ENCODE measurements around the gene IPO9. TPM values are rescaled to one million over a fixed set of nuclear protein-coding genes. Genes with fewer than 3 reads are reported as not detected.
"Not testable (repeated sequence)": the region's sequence is repeated elsewhere in the genome, so short reads cannot be mapped to it uniquely, and the experiment has no call there.

IPO9 gene
- total RNA-seq, 1 donor from 2014 or later, result 20.8 TPM

DNA sequence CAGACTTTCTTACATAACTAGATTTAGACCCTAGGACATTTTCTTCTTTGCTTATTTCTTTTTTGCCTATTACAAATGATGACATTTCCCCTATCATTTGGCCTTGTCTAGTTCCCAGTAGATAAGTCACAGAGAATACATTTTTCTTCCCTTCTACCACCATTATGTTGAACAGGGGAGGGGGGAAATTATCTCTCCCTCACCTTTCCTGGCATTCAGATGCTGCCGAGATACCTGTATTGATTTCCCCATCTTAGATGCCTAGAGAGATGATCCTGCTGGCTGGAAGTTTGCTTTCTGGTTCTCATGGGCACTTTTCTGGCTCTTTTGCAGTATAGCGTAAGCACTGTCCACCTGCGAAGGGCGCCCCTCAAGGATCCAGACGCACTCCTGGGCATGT is 5.7 kb downstream of the IPO9 start:
- TF ChIP-seq, protein P1, sequence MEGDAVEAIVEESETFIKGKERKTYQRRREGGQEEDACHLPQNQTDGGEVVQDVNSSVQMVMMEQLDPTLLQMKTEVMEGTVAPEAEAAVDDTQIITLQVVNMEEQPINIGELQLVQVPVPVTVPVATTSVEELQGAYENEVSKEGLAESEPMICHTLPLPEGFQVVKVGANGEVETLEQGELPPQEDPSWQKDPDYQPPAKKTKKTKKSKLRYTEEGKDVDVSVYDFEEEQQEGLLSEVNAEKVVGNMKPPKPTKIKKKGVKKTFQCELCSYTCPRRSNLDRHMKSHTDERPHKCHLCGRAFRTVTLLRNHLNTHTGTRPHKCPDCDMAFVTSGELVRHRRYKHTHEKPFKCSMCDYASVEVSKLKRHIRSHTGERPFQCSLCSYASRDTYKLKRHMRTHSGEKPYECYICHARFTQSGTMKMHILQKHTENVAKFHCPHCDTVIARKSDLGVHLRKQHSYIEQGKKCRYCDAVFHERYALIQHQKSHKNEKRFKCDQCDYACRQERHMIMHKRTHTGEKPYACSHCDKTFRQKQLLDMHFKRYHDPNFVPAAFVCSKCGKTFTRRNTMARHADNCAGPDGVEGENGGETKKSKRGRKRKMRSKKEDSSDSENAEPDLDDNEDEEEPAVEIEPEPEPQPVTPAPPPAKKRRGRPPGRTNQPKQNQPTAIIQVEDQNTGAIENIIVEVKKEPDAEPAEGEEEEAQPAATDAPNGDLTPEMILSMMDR (IDR thresholded peaks at IDR 0.05; ENCODE audit: insufficient read depth, low read length, poor library complexity, severe bottlenecking), result no peak
- H3K27me3 ChIP-seq (ENCODE audit: control insufficient read depth, insufficient read depth, low read length), result no peaks in the 10 kb centered on the region
- H3K4me3 ChIP-seq (ENCODE audit: low read depth, low read length), result no peak overlapping the region
- H3K36me3 ChIP-seq (ENCODE audit: control insufficient read depth, insufficient read depth, low read length), result no peaks in the 10 kb centered on the region
- DNase-seq (ENCODE audit: low read depth), result no peak

DNA sequence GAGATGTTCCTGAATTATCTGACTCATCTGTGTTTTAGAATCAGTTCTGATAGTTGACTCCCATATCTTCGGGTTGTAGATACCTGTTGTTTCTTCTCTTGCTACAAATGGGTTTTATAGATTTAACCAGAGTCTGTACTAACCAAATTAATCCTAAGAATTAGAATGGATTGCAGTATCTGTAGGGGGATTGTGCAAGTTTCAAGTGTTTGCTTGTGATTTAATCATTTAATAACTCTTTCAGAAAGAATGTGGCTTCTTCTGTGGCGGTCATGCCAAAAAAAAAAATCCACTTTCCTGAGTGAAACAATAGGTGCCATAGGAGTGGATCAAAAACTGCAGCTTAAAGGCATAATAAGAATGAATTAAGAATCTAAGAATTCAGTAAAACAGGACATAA is 9.4 kb downstream of the IPO9 start:
- Histone ChIP-seq H3K27me3 (ENCODE audit: control insufficient read depth, insufficient read depth, low read length) (no peaks in the 10 kb centered on the region), H3K4me3 (ENCODE audit: low read depth, low read length) (no peak overlapping the region), H3K36me3 (ENCODE audit: control insufficient read depth, insufficient read depth, low read length) (no peaks in the 10 kb centered on the region)
- TF ChIP-seq, protein P1 (IDR thresholded peaks at IDR 0.05; ENCODE audit: insufficient read depth, low read length, poor library complexity, severe bottlenecking), result no peak
- DNase-seq (ENCODE audit: low read depth), result no peak

DNA sequence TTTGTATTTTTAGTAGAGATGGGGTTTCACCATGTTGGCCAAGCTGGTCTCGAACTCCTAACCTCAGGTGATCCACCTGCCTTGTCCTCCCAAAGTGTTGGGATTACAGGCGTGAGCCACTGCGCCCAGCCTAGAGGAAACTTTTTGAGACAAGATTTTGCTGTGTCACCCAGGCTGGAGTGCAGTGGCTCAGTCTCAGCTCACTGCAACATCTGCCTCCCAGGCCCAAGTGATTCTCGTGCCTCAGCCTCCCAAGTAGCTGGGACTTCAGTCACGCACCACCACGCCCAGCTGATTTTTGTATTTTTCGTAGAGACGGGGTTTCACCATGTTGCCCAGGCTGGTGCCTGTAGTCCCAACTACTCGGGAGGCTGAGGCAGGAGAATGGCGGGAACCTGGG is 10.1 kb downstream of the IPO9 start:
- H3K4me3 ChIP-seq (ENCODE audit: low read depth, low read length); H3K27me3 ChIP-seq (ENCODE audit: control insufficient read depth, insufficient read depth, low read length); DNase-seq (ENCODE audit: low read depth); H3K36me3 ChIP-seq (ENCODE audit: control insufficient read depth, insufficient read depth, low read length): not testable (repeated sequence)

DNA sequence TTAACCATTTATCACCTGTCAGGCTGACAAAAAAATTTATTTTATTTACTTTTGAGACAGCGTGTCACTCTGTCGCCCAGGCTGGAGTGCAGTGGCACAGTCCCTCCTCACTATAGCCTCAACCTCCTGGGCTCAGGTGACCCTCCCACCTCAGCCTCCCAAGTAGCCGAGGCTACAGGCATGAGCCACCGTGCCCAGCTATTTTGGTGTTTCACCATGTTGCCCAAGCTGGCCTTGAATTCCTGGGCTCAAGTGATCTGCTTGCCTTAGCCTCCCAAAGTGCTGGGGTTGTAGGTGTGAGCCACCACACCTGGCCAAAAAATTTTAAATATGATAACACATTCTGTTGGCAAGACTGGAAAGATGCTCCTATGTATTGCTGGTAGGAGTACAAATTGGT is 11.1 kb downstream of the IPO9 start:
- no peaks in the 10 kb centered on the region for H3K27me3 ChIP-seq (ENCODE audit: control insufficient read depth, insufficient read depth, low read length)
- TF ChIP-seq, protein P1 (IDR thresholded peaks at IDR 0.05; ENCODE audit: insufficient read depth, low read length, poor library complexity, severe bottlenecking), result no peak
- no peak for DNase-seq (ENCODE audit: low read depth)

DNA sequence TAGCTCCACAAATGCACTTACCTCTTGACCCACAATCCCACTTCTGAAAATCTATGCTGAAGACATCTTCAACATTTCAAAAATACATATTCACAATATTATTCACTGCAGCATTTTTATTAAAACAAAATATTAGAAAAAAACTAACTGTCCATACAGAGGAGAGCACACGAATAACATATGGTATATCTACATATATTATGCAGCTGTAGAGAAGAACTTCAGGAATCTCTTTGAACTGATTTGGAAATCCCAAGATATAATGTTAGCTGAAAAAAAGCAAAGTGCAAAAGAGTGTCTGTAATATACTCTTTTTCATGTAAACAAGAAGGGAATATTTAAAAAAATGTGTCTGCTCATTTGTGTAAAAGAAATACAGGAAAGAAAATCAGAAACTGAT is 11.5 kb downstream of the IPO9 start:
- no peak for DNase-seq (ENCODE audit: low read depth)
- Histone ChIP-seq H3K27me3 (ENCODE audit: control insufficient read depth, insufficient read depth, low read length) (no peaks in the 10 kb centered on the region), H3K4me3 (ENCODE audit: low read depth, low read length) (no peak overlapping the region), H3K36me3 (ENCODE audit: control insufficient read depth, insufficient read depth, low read length) (no peaks in the 10 kb centered on the region)
- TF ChIP-seq, protein P1 (IDR thresholded peaks at IDR 0.05; ENCODE audit: insufficient read depth, low read length, poor library complexity, severe bottlenecking), result no peak

More for the DNA sequence above, 11.1 kb downstream of the IPO9 start:
- no peaks in the 10 kb centered on the region for H3K36me3 ChIP-seq (ENCODE audit: control insufficient read depth, insufficient read depth, low read length)
- H3K4me3 ChIP-seq (ENCODE audit: low read depth, low read length), result no peak overlapping the region

DNA sequence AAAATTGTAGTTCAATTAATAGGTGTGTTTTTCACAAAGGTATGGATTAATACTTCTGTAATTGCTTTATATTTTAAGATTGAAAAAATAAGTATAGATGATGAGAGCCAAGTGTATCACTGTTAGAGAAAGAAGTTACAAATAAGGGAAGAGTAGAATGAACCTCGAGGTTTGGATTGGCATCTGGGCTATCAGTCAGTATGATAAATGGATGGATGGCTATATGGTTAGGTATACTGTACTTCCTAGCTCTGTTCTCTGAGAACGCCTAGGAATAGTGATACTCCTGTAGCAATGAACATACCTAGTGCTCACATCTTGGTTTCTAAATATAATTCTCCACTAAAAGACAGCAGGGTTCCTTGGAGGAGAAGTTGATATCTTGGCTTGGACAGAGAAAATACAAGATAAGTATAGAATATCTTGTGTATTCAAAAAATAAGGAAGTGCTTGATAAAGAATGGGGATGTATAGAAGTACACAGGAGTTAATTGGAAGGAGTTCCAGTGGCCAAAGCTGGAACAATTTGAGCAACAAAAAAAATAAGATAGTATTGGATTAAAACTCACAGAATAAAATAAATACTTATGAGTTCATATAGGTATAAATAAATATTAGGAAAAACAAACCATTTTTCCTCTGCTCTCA is 12.4 kb downstream of the IPO9 start:
- Histone ChIP-seq H3K27me3 (ENCODE audit: control insufficient read depth, insufficient read depth, low read length) (no peaks in the 10 kb centered on the region), H3K36me3 (ENCODE audit: control insufficient read depth, insufficient read depth, low read length) (no peaks in the 10 kb centered on the region), H3K4me3 (ENCODE audit: low read depth, low read length) (no peak overlapping the region)
- TF ChIP-seq, protein P1 (IDR thresholded peaks at IDR 0.05; ENCODE audit: insufficient read depth, low read length, poor library complexity, severe bottlenecking), result no peak
- DNase-seq (ENCODE audit: low read depth), result no peak
